Fibroblast of skin of abdomen (primary cell): ENCODE results near the gene METTL3.

Experiments
- DNase-seq: peaks from one replicate; pipeline ENCODE4 v3.0.0-alpha.2; 2013

METTL3 gene

GRCh38 chr14:21476523-21476924 is 34.6 kb downstream of the METTL3 start:
- no peak for DNase-seq

GRCh38 chr14:21475767-21476522 is 35.2 kb downstream of the METTL3 start:
- DNase-seq, result no peak

GRCh38 chr14:21467616-21468015 is 43.5 kb downstream of the METTL3 start:
- peak; percentile 93 for DNase-seq

- DNase-seq, result peak; percentile 100
Observed at GRCh38 chr14:21455912-21456667, 55.0 kb downstream of the METTL3 start, which contains the start of gene CHD8. CHD8 (minus strand) TSS chr14:21456123; CDS start chr14:21431643, 24,480 bp downstream.

DNA sequence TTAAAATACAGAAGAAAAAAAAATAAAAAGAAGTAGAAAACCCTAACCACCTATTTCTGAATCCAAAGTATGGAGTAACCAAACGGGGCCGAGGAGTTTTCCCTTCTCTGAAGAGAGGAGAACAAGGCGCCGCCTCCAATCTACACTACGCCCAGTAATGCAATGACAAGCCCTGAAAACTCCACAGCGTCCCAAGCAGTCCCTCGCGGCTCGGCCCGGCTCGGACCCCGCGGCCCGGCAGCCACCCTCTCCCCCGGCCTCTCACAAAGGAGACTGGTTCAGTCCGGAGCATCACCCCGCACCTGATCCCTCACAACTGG is 55.6 kb downstream of the METTL3 start:
- no peak for DNase-seq

DNA sequence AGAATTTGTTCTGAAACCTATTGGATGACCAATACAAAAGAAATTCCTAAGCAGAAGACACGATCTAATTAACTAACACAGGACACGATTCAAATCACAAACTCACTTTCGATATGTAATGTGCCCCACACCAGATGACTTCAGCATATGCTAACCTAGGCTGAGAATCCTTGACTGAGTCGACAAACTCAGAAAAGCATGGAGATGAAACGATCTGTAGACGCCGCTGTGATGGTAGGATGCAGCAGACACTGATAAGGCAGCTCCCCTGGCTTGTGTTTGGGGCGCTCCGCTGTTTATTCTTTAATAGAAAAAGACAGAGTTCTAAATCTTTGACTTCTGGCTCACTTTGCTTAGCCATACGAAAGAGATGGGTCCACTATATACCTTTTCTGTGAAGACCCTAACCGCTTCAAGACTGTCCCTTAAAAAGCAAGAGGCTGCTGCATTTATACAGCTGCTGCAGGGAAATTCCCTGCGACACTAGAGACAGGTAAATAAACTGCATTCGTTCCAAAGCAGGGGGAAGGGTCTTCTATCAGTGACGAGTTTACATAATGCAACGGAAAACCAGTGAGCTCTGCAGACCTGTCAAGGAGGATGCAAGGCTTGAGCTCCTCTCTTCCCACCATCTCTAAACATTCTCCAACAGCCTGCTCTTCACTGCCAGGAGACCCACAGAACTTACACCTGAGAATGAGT is 56.1 kb downstream of the METTL3 start:
- DNase-seq, result no peak

DNA sequence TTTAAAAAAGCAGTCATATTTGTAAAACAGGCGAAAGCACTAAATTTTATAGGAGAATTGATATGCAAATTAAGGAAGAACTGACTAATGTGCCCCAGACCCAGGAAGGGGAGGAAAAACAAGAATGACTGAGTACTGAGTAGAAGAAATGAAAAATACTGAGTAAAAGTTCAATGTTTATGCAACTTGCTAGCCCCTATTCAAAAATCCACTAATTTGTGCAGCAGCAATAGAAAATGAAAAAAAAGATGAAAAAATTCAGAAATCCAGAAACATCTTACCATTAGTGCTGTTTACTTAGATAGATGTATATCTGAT is 61.3 kb downstream of the METTL3 start:
- no peak for DNase-seq
